HepG2 (cell line): ENCODE data around the gene AWAT2.

Experiments used
- CEBPB ChIP-seq: IDR thresholded peaks from 2 replicates; pipeline ENCODE4 v1.6.1; 2011; ENCODE audit warnings: low read depth, low read length, improper control_type of control experiment, borderline replicate concordance
- EHMT2 ChIP-seq: fragments of 200-600 bp; sonication (generic); IDR thresholded peaks from 2 replicates; pipeline ENCODE4 v1.7.0; 2017; ENCODE audit warnings: antibody characterized with exemption, low read depth, low read length, borderline replicate concordance
- FLYWCH1 ChIP-seq: sonication (generic); formaldehyde crosslinking; IDR thresholded peaks from 2 replicates; pipeline ENCODE4 v1.8.1; 2023; ENCODE audit warnings: mild to moderate bottlenecking, missing genetic modification reagents
- FOXK2 ChIP-seq: fragments of 450-650 bp; IDR thresholded peaks from 2 replicates; pipeline ENCODE4 v1.6.1; 2016
- HCFC1 ChIP-seq: fragments of 150-350 bp; IDR thresholded peaks from 2 replicates; pipeline ENCODE4 v1.6.1; 2014; ENCODE audit warnings: low read depth, low read length
- NFE2L2 ChIP-seq: fragments of 150-350 bp; IDR thresholded peaks from 2 replicates; pipeline ENCODE4 v1.6.1; 2014; ENCODE audit warnings: low read length
- POLR2A ChIP-seq, 2 experiments: IDR thresholded peaks; 2 replicates each; pipeline ENCODE4 v1.6.1; 2011; ENCODE audit warnings: low read depth in 2 of 2, low read length in 2 of 2, mild to moderate bottlenecking in 1 of 2, moderate library complexity in 1 of 2; ENCODE audit not compliant: insufficient read depth in 1 of 2
- RNF2 ChIP-seq: fragments of 450-650 bp; conservative IDR thresholded peaks from 2 replicates; pipeline ENCODE4 v1.6.1; 2016; ENCODE audit warnings: low read depth
- SMARCE1 ChIP-seq: fragments of 450-650 bp; IDR thresholded peaks from 2 replicates; pipeline ENCODE4 v1.6.1; 2017; ENCODE audit warnings: borderline replicate concordance
- ZSCAN25 ChIP-seq: sonication (generic); formaldehyde crosslinking; IDR thresholded peaks from 2 replicates; pipeline ENCODE4 v1.8.0; 2022; ENCODE audit warnings: mild to moderate bottlenecking, missing genetic modification reagents
- TF ChIP-seq, protein P1 (sequence below): sonication (generic); formaldehyde crosslinking; IDR thresholded peaks from 2 replicates; pipeline ENCODE4 v1.4.0; 2020; ENCODE audit warnings: missing genetic modification reagents, mild to moderate bottlenecking, borderline replicate concordance
- TF ChIP-seq, protein P2 (sequence below): sonication (generic); formaldehyde crosslinking; IDR thresholded peaks from 2 replicates; pipeline ENCODE4 v1.4.0; 2020; ENCODE audit warnings: missing genetic modification reagents

DNA sequence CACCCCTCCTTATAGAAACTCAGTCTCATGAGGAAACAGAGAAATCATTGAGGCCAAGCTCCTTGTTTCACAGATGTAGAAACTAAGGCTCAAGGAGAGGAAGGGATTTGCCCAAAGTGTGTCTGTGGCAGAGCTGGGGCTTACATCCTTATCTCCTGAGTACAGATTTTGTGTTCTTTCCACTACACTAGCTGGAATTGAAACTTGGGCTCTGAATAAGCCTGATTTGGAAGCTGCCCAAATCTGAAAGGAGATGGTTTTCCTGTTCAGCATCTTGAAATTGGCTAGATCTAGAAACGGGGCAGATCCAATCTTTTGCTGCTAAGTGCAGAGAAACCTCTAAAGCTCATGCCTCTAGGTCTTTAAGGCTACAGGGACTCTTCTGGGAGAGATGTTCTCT is 24.3 kb downstream of the AWAT2 start:
- TF ChIP-seq, protein P1, sequence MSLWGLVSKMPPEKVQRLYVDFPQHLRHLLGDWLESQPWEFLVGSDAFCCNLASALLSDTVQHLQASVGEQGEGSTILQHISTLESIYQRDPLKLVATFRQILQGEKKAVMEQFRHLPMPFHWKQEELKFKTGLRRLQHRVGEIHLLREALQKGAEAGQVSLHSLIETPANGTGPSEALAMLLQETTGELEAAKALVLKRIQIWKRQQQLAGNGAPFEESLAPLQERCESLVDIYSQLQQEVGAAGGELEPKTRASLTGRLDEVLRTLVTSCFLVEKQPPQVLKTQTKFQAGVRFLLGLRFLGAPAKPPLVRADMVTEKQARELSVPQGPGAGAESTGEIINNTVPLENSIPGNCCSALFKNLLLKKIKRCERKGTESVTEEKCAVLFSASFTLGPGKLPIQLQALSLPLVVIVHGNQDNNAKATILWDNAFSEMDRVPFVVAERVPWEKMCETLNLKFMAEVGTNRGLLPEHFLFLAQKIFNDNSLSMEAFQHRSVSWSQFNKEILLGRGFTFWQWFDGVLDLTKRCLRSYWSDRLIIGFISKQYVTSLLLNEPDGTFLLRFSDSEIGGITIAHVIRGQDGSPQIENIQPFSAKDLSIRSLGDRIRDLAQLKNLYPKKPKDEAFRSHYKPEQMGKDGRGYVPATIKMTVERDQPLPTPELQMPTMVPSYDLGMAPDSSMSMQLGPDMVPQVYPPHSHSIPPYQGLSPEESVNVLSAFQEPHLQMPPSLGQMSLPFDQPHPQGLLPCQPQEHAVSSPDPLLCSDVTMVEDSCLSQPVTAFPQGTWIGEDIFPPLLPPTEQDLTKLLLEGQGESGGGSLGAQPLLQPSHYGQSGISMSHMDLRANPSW (CRISPR knock-in tag), result no peak
- TF ChIP-seq, protein P2, sequence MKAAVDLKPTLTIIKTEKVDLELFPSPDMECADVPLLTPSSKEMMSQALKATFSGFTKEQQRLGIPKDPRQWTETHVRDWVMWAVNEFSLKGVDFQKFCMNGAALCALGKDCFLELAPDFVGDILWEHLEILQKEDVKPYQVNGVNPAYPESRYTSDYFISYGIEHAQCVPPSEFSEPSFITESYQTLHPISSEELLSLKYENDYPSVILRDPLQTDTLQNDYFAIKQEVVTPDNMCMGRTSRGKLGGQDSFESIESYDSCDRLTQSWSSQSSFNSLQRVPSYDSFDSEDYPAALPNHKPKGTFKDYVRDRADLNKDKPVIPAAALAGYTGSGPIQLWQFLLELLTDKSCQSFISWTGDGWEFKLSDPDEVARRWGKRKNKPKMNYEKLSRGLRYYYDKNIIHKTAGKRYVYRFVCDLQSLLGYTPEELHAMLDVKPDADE, result no peak
- no peak for TF ChIP-seq EHMT2
- TF ChIP-seq NFE2L2, result no peak
- no peak for TF ChIP-seq FLYWCH1 (CRISPR knock-in tag)
- no peak for TF ChIP-seq FOXK2
- TF ChIP-seq SMARCE1, result no peak
- no peak for TF ChIP-seq POLR2A (IDR thresholded peaks at IDR 0.05; ENCODE audit: insufficient read depth in 1 of 2, low read depth in 2 of 2, low read length in 2 of 2)
- no peak for TF ChIP-seq CEBPB
- TF ChIP-seq RNF2, result no peak
- TF ChIP-seq ZSCAN25 (CRISPR knock-in tag), result no peak
- no peak for TF ChIP-seq HCFC1
